Neural crest cell (in vitro differentiated cells): ENCODE results near the gene DCTN1. TPM values are rescaled to one million over a fixed set of nuclear protein-coding genes. Genes with fewer than 3 reads are reported as not detected.

Experiments used
- DNase-seq: peaks from one replicate; pipeline ENCODE4 v3.0.0; 2021; ENCODE audit warnings: low read depth, mixed read lengths, low spot score
- H3K27ac Mint-ChIP-seq: one replicate; pipeline ENCODE4 v1.8.0; 2021; ENCODE audit warnings: mild to moderate bottlenecking, mixed read lengths; ENCODE audit not compliant: unreplicated experiment
- H3K27me3 Mint-ChIP-seq: 2 replicates; pipeline ENCODE4 v1.8.0; 2021; ENCODE audit warnings: low read depth, mild to moderate bottlenecking, mixed read lengths
- H3K36me3 Mint-ChIP-seq: 2 replicates; pipeline ENCODE4 v1.8.0; 2021; ENCODE audit warnings: low read depth, mild to moderate bottlenecking, mixed read lengths
- H3K4me1 Mint-ChIP-seq: 2 replicates; pipeline ENCODE4 v1.8.0; 2021; ENCODE audit warnings: mixed read lengths
- H3K4me3 Mint-ChIP-seq: one replicate; pipeline ENCODE4 v1.8.0; 2021; ENCODE audit warnings: mild to moderate bottlenecking, mixed read lengths
- H3K9me3 Mint-ChIP-seq: 2 replicates; pipeline ENCODE4 v1.8.0; 2021; ENCODE audit warnings: mixed read lengths
- total RNA-seq: library from RNA; stranded (reverse); gene quantifications from 2 replicates; pipeline ENCODE4 v1.2.1, GENCODE V29; 2021
- TF ChIP-seq, protein P1 (sequence below): fragments of 200-600 bp; sonication (generic); conservative IDR thresholded peaks from 2 replicates; pipeline ENCODE4 v1.5.0; 2021; ENCODE audit warnings: antibody characterized with exemption, mild to moderate bottlenecking

DCTN1 gene
- total RNA-seq, 1 donor from 2014 or later = 202 TPM

GRCh38 chr2:74406035-74406434, 25.9 kb upstream of the DCTN1 start:
- no peak for DNase-seq
- Mint-ChIP-seq H3K4me1 (peaks cover 5% of the 10 kb centered on the region), H3K27ac (no peak overlapping the region), H3K4me3 (no peak overlapping the region), H3K27me3 (no peaks in the 10 kb centered on the region), H3K9me3 (no peaks in the 10 kb centered on the region), H3K36me3 (no peaks in the 10 kb centered on the region)
- TF ChIP-seq, protein P1, sequence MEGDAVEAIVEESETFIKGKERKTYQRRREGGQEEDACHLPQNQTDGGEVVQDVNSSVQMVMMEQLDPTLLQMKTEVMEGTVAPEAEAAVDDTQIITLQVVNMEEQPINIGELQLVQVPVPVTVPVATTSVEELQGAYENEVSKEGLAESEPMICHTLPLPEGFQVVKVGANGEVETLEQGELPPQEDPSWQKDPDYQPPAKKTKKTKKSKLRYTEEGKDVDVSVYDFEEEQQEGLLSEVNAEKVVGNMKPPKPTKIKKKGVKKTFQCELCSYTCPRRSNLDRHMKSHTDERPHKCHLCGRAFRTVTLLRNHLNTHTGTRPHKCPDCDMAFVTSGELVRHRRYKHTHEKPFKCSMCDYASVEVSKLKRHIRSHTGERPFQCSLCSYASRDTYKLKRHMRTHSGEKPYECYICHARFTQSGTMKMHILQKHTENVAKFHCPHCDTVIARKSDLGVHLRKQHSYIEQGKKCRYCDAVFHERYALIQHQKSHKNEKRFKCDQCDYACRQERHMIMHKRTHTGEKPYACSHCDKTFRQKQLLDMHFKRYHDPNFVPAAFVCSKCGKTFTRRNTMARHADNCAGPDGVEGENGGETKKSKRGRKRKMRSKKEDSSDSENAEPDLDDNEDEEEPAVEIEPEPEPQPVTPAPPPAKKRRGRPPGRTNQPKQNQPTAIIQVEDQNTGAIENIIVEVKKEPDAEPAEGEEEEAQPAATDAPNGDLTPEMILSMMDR = no peak

DNA sequence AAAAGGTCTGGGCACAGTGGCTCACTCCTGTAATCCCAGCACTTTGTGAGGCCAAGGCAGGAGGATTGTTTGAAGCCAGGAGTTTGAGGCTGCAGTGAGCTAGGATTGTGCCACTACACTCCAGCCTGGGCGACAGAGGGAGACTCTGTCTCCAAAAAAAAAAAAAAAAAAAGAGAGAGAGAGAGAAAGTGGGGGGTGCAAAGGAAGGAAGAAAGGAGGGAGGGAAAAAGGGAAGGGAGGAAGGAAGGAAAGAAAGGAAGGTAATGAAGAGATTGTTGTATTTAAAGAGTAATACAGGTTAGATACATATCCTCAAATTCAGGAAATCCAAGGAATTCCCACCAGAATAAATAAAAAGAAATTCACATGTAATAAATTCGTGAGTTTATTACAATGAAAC, 21.8 kb upstream of the DCTN1 start:
- no peak for DNase-seq
- Mint-ChIP-seq H3K27ac (no peak overlapping the region), H3K4me1 (no peaks in the 10 kb centered on the region), H3K4me3 (no peak overlapping the region), H3K27me3 (no peaks in the 10 kb centered on the region), H3K9me3 (no peaks in the 10 kb centered on the region), H3K36me3 (no peaks in the 10 kb centered on the region)
- TF ChIP-seq, protein P1 = no peak

- TF ChIP-seq, protein P1 = peak; percentile 67
- Mint-ChIP-seq H3K9me3 (no peaks in the 10 kb centered on the region), H3K36me3 (no peaks in the 10 kb centered on the region), H3K4me1 (no peaks in the 10 kb centered on the region), H3K27ac (no peak overlapping the region), H3K27me3 (peaks cover 4% of the 10 kb centered on the region), H3K4me3 (no peak overlapping the region)
- DNase-seq = no peak
These were observed 19.7 kb upstream of the DCTN1 start for GRCh38 chr2:74399785-74400184.

- H3K4me1 Mint-ChIP-seq = no peaks in the 10 kb centered on the region
- TF ChIP-seq, protein P1 = no peak
- no peak overlapping the region for H3K27ac Mint-ChIP-seq
- no peaks in the 10 kb centered on the region for H3K36me3 Mint-ChIP-seq
- H3K4me3 Mint-ChIP-seq = no peak overlapping the region
- no peaks in the 10 kb centered on the region for H3K9me3 Mint-ChIP-seq
- no peak for DNase-seq
- peaks cover 6% of the 10 kb centered on the region for H3K27me3 Mint-ChIP-seq
These were observed 16.0 kb upstream of the DCTN1 start for GRCh38 chr2:74396149-74396548.

GRCh38 chr2:74393525-74393924, 13.4 kb upstream of the DCTN1 start:
- Mint-ChIP-seq H3K4me3 (peak overlapping the region; percentile 36), H3K4me1 (no peaks in the 10 kb centered on the region), H3K27ac (no peak overlapping the region), H3K36me3 (no peaks in the 10 kb centered on the region), H3K9me3 (no peaks in the 10 kb centered on the region), H3K27me3 (peaks cover 6% of the 10 kb centered on the region)
- DNase-seq = no peak
- TF ChIP-seq, protein P1 = no peak

- Mint-ChIP-seq H3K4me3 (peak overlapping the region; percentile 98), H3K9me3 (no peaks in the 10 kb centered on the region), H3K4me1 (no peaks in the 10 kb centered on the region), H3K27me3 (peaks cover 6% of the 10 kb centered on the region), H3K27ac (no peak overlapping the region), H3K36me3 (no peaks in the 10 kb centered on the region)
- DNase-seq = no peak
- TF ChIP-seq, protein P1 = no peak
These were observed 12.3 kb upstream of the DCTN1 start for GRCh38 chr2:74392449-74392743.
